ENCODE data around the gene PTGES3L. TPM values are rescaled to one million over a fixed set of nuclear protein-coding genes. Genes with fewer than 3 reads are reported as not detected.

The PTGES3L gene
- total RNA-seq, 3 donors from 2014 or later: 0.44 to 0.66 TPM; not detected in 1

GRCh38 chr17:42967925-42968324 lies 12.0 kb downstream of the PTGES3L start:
- Histone ChIP-seq H3K4me1 (peaks cover 0 to 6% of the 10 kb centered on the region in 2 donors), H3K36me3 (no peaks in the 10 kb centered on the region), H3K27ac (no peak overlapping the region), H3K27me3 (no peaks in the 10 kb centered on the region), H3K9me3 (no peaks in the 10 kb centered on the region), H3K4me3 (no peak overlapping the region)
- intact Hi-C loops (cut with DNase I; ENCODE audit: low total_unique reads): no loop called here
- TF ChIP-seq CTCF (IDR thresholded peaks at IDR 0.05) (no peak), POLR2AphosphoS5 (IDR thresholded peaks at IDR 0.05) (no peak), POLR2A (IDR thresholded peaks at IDR 0.05) (no peak)
- DNase-seq (ENCODE audit: low spot score in 2 of 2): no peak

- Histone ChIP-seq H3K36me3 (no peaks in the 10 kb centered on the region), H3K27ac (peak within 1 kb of the TSS; percentile 82 to 90), H3K4me3 (peak within 1 kb of the TSS; percentile 60 to 79 (median 71)), H3K27me3 (no peaks in the 10 kb centered on the region), H3K9me3 (no peaks in the 10 kb centered on the region), H3K4me1 (peaks cover 0 to 6% of the 10 kb centered on the region in 2 donors)
- peak; percentile 87 to 90 for DNase-seq (ENCODE audit: low spot score in 2 of 2)
- TF ChIP-seq POLR2AphosphoS5 (IDR thresholded peaks at IDR 0.05) (peak; percentile 84 to 94 (median 91)), POLR2A (IDR thresholded peaks at IDR 0.05) (peak; percentile 62), CTCF (IDR thresholded peaks at IDR 0.05) (no peak)
- intact Hi-C loops (cut with DNase I; ENCODE audit: low total_unique reads): no loop called here
Measured at GRCh38 chr17:42964161-42964932, 15.5 kb downstream of the PTGES3L start, which contains the start of gene AARSD1. Gene AARSD1, minus strand, starts transcription at chr17:42964454. Its CDS starts 14 bp downstream, at chr17:42964440.

GRCh38 chr17:42953669-42954068 lies 26.2 kb downstream of the PTGES3L start:
- DNase-seq (ENCODE audit: low spot score in 2 of 2): no peak
- no peak overlapping the region for H3K4me3 ChIP-seq
- no peaks in the 10 kb centered on the region for H3K4me1 ChIP-seq
- H3K27me3 ChIP-seq: no peaks in the 10 kb centered on the region
- TF ChIP-seq POLR2AphosphoS5 (IDR thresholded peaks at IDR 0.05): no peak
- TF ChIP-seq POLR2A (IDR thresholded peaks at IDR 0.05): no peak
- TF ChIP-seq CTCF (IDR thresholded peaks at IDR 0.05): no peak
- peaks cover 12% of the 10 kb centered on the region for H3K36me3 ChIP-seq
- H3K27ac ChIP-seq: no peak overlapping the region
- no peaks in the 10 kb centered on the region for H3K9me3 ChIP-seq
- intact Hi-C loops (cut with DNase I; ENCODE audit: low total_unique reads): no loop called here

GRCh38 chr17:42950044-42950783 lies 29.7 kb downstream of the PTGES3L start:
- peaks cover 12% of the 10 kb centered on the region for H3K36me3 ChIP-seq
- no peak overlapping the region for H3K4me3 ChIP-seq
- no peaks in the 10 kb centered on the region for H3K9me3 ChIP-seq
- H3K27ac ChIP-seq: no peak overlapping the region
- H3K4me1 ChIP-seq: no peaks in the 10 kb centered on the region
- DNase-seq (ENCODE audit: low spot score in 2 of 2): no peak
- intact Hi-C loops (cut with DNase I; ENCODE audit: low total_unique reads): no loop called here
- no peak for TF ChIP-seq POLR2AphosphoS5 (IDR thresholded peaks at IDR 0.05)
- H3K27me3 ChIP-seq: no peaks in the 10 kb centered on the region

- Histone ChIP-seq H3K27ac (no peak overlapping the region), H3K9me3 (no peaks in the 10 kb centered on the region), H3K36me3 (peaks cover 4% of the 10 kb centered on the region), H3K4me1 (no peaks in the 10 kb centered on the region), H3K4me3 (no peak overlapping the region), H3K27me3 (no peaks in the 10 kb centered on the region)
- DNase-seq (ENCODE audit: low spot score in 2 of 2): no peak
- intact Hi-C loops (cut with DNase I; ENCODE audit: low total_unique reads): no loop called here
- TF ChIP-seq CTCF (IDR thresholded peaks at IDR 0.05) (no peak), POLR2AphosphoS5 (IDR thresholded peaks at IDR 0.05) (no peak), POLR2A (IDR thresholded peaks at IDR 0.05) (no peak)
Measured at GRCh38 chr17:42946812-42947211, 33.1 kb downstream of the PTGES3L start.
